HFF-Myc (cell line): ENCODE results near the gene PCGF3.
"Not testable (repeated sequence)": the region's sequence is repeated elsewhere in the genome, so short reads cannot be mapped to it uniquely, and the experiment has no call there.

Experiments
- DNase-seq: peaks from one replicate; pipeline ENCODE4 v3.0.0-alpha.2; 2011; ENCODE audit warnings: low read depth; ENCODE audit errors: extremely low read depth
- H3K4me3 ChIP-seq: replicated peaks from 2 replicates; pipeline ENCODE4 v1.5.1; 2011; ENCODE audit warnings: low read depth, mild to moderate bottlenecking, control low read depth, low read length
- TF ChIP-seq, protein P1 (sequence below): IDR thresholded peaks from 2 replicates; pipeline ENCODE4 v1.5.1; 2012; ENCODE audit warnings: mild to moderate bottlenecking, low read depth, low read length, control low read depth; ENCODE audit errors: missing control alignments

The PCGF3 gene

GRCh38 chr4:700587-701264 lies 4.9 kb upstream of the PCGF3 start:
- DNase-seq, result no peak

DNA sequence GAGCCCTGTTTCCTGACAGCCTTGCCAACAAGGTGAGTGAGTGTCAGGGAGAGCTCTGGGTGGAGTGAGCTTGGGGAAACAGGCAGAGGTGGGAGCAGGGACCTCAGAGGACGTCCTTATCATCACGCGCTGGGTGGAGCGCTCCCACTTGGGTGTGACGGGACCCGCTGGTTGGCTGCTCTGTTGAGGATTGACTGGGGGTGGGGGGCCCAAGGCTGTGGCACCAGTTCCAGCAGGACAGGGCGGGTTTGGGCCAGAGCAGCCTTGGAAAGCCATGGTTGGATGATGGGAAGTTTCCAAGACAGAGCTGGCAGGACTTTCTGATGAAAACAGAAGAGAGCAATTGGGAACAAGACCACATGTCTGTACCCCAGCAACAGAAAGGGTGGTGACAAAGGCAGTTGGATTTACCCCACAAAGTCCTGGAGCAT lies 3.0 kb upstream of the PCGF3 start:
- DNase-seq, result no peak
- H3K4me3 ChIP-seq, result no peak overlapping the region
- TF ChIP-seq, protein P1, sequence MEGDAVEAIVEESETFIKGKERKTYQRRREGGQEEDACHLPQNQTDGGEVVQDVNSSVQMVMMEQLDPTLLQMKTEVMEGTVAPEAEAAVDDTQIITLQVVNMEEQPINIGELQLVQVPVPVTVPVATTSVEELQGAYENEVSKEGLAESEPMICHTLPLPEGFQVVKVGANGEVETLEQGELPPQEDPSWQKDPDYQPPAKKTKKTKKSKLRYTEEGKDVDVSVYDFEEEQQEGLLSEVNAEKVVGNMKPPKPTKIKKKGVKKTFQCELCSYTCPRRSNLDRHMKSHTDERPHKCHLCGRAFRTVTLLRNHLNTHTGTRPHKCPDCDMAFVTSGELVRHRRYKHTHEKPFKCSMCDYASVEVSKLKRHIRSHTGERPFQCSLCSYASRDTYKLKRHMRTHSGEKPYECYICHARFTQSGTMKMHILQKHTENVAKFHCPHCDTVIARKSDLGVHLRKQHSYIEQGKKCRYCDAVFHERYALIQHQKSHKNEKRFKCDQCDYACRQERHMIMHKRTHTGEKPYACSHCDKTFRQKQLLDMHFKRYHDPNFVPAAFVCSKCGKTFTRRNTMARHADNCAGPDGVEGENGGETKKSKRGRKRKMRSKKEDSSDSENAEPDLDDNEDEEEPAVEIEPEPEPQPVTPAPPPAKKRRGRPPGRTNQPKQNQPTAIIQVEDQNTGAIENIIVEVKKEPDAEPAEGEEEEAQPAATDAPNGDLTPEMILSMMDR, result no peak

More at GRCh38 chr4:700587-701264, 4.9 kb upstream of the PCGF3 start:
- no peak overlapping the region for H3K4me3 ChIP-seq
- TF ChIP-seq, protein P1, result no peak

DNA sequence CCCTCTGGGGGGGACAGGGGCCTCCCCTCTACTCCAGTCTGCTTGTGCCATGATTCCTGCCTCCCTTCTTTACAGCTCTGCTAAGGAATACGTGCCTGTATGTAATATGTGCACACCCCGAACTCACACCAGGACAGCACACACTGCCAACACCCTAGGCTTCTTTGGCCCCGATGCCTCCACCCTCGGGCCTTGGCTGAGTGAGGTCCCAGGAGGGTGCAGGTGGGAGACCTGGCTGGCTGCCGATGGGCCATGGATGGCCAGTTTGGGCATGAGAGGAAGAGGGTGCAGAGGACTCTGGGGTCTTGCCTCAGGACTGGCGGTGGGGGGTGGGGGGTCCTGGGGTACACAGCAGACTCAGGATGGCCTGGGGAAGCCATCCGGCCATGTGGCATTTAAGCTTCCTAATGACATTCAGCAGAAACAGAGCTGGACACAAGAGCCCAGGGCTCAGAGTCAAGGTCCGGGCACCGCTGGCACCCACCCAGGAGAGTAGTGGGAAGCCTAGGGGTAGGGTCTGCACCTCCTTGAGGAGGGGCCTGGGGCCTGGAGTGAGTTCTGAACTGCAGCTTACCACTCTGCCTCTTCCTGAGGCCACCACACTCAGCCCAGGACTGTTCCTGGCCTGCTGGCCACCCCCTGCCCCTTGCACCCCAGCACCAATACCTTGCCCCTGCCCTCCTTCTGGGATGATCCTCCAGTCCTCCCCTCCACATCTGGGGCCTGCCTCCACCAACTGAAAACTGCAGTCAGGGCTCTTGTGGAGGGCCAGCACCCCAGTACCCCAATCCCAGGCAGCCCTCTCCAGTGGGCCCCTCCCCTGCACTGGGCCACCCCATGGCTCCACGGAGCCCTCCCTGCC lies 2.1 kb upstream of the PCGF3 start:
- no peak overlapping the region for H3K4me3 ChIP-seq
- DNase-seq, result no peak
- TF ChIP-seq, protein P1, result no peak

DNA sequence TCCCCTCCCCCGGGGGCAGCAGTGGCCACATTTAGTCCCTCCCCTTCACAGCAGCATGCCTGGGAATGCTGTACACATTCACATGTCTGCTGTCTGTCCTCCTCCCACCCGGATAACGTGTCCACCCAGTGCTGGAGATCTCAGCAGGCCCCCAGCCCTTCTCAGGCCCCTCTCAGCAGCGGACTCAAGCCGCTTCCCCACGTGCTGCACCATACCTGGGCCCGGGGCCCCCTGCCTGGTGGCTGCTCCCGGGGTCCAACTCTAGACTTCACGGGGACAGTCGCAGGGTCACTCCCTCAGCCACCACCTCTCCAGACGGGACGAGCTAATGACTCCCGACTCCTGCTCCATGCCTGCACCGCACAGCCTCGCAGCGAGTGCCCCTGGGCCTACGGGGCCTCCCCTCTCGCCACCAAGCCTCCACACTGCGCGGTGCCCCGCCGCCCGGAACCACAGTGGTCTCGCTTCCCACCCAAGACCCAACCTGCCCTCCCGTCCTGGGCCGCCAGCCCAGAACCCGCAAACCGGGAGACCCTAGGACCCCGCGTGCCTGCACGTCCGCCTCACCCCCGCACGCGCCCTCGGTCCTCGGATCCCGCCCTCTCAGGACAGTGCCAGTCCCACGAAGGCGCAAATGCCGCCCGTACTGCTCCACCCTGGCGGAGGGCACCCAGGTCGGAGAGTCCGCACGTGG lies 1.3 kb upstream of the PCGF3 start:
- H3K4me3 ChIP-seq, result no peak overlapping the region
- TF ChIP-seq, protein P1, result no peak
- no peak for DNase-seq

DNA sequence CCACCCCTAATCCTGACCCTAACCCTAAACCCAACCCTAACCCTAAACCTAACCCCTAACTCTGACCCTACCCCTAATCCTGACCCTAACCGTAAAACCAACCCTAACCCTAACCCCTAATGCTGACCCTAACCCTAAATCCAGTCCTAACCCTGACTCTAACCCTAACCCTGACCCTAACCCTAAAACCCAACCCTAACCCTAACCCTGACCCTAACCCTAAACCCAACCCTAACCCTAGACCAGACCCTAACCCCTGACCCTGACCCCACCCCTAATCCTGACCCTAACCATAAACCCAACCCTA lies 708 bp upstream of the PCGF3 start:
- TF ChIP-seq, protein P1, result no peak
- no peak overlapping the region for H3K4me3 ChIP-seq
- no peak for DNase-seq

DNA sequence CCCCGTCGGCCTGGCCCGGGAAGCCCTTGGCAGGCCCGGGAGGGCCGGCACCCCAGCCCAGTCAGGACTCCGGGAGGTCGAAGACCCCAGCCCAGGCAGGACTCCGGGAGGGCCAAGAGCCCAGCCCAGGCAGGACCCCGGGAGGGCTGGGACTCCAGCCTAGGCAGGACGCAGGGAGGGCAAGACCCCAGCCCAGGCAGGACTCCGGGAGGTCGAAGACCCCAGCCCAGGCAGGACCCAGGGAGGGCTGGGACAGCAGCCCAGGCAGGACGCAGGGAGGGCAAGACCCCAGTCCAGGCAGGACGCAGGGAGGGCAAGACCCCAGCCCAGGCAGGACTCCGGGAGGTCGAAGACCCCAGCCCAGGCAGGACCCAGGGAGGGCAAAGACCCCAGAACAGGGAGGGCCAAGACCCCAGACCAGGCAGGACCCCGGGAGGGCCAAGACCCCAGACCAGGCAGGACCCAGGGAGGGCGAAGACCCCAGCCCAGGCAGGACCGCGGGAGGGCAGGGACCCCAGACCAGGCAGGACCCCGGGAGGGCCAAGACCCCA lies 526 bp downstream of the PCGF3 start:
- peak overlapping the region; percentile 95 for H3K4me3 ChIP-seq
- DNase-seq, result not testable (repeated sequence)
